Activated CD8-positive, alpha-beta memory T cell treated with anti-CD3 and anti-CD28 coated beads for 48 hours (primary cell): ENCODE results near the gene LRPAP1.

ENCODE experiments used
- DNase-seq, 3 experiments: peaks; one replicate each; pipeline ENCODE4 v3.0.0-alpha.2; 2020; ENCODE audit warnings: low read depth in 2 of 3, low spot score in 2 of 3

The LRPAP1 gene

DNA sequence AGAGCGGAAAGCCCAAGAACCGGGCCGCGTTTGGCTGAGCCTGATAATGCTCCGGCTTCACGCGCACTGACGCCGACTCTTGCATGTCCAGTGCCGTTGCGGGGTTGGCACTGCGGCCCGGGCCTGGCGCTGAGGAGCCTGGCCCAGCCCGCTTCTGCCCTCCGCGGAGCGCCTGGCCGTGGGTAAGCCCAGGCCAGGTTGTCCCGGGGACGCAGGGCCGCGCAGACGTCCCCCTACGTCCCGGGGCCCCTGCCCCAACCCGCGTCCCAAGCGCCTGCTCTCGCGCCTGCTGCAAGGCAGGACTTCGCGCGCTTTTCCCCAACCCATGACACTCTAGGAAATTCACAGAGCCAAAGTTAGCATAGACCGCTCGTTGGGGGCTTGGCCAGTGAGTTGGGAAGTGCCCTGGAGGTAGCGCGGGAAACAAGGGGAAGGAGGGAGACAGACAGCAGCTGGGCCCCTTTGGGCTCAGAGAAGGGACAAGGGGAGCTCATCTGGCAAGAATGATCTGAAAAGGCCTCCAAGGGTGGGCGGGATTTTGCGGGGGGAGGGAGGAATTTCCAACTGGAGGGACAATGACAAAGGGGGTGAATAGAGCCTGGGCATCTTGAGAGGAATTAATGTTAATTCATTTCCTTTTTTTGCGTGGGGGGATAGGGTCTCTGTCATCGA is 665 bp upstream of the LRPAP1 start:
- DNase-seq, result no peak

DNA sequence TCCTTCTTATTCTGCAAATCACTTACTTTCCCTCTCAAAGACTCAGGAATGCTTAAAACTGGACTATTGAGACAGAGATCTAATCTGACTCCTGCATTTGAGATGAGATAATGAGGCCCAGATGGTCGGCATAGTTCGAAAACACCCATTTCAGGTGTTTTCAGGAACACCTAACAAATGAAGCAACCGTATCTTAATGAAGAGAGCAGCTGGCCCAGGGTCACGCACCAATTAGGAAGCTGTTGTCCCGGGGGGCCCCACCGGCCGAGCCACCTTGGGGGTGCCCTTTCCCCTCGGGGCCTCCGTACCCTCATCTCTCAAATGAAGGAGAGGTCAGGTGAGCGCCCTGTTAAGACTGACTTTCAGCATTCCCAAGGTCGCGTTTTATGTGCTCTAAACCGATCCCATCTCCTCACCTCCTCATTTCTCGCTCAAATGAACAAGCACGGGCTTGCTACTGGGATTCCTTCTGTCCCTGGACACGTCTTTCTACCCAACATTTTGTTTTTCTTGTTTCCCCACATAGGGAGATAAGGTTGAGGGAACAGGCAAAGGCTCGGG is 824 bp downstream of the LRPAP1 start:
- no peak for DNase-seq

DNA sequence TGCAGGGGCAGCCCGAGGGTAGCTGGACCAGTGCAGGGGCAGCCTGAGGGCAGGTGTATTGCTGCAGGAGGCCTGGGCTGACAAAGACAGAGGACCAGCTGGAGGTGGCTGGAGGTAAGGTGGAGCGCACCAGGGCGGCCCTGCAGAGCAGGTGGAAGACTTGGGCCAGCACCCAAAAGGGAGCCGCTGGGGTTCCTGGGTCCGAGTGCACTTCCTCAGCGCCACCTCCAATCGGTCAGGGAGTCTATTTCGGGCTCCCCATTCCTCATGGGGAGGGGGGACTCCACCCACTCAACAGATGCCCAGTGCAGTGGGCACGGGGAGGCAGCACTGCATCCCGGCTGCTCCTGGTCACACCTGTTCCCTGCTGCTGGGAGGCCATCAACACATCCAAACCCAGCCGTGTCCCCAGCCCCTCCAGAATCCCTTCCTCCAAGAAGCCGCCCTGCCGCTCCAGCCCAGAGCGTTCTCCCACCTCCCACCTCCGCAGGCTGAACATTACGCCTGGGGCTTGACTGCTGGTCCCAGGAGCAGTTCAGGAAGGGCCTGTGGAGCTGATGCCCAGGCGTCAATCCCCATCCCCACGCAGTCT is 1.5 kb downstream of the LRPAP1 start:
- DNase-seq, result no peak

DNA sequence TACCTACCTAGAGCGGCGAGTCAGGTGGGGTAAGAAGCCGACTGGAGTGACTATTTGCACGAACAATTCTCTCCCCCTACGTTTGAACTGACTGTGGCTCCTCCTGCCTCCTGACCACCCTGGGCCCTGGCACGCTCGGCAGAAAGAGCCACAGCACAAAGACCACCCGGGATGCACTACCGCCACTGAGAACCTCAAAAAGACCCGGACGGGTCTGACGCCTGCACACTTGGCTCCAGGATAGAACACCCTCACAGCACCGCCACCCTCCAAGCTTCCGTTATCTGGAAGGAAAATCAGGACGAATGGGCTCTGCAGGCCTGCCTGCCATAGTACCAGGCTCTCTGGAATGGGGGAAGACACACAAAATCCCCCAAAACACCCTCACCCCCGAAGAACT is 2.2 kb downstream of the LRPAP1 start:
- no peak for DNase-seq

DNA sequence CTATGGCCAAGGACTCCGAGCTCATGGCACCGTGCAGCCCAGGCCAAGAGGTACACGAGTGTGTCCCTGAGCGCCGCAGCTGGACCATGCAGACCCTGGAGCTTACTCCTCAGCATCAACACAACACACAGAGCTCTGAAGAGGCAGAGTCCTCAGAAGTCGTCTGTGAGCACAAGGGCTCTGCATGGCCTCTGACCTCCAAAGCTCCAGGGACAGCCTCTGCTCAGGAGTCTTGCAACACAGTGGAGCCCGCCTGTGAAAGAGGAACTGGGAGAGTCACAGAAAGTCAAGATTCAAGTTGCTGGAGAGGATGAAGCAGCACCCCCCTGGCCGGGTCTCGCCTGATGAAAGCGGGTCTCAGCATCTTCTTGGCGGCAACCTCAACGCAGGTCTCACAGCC is 2.9 kb downstream of the LRPAP1 start:
- no peak for DNase-seq

DNA sequence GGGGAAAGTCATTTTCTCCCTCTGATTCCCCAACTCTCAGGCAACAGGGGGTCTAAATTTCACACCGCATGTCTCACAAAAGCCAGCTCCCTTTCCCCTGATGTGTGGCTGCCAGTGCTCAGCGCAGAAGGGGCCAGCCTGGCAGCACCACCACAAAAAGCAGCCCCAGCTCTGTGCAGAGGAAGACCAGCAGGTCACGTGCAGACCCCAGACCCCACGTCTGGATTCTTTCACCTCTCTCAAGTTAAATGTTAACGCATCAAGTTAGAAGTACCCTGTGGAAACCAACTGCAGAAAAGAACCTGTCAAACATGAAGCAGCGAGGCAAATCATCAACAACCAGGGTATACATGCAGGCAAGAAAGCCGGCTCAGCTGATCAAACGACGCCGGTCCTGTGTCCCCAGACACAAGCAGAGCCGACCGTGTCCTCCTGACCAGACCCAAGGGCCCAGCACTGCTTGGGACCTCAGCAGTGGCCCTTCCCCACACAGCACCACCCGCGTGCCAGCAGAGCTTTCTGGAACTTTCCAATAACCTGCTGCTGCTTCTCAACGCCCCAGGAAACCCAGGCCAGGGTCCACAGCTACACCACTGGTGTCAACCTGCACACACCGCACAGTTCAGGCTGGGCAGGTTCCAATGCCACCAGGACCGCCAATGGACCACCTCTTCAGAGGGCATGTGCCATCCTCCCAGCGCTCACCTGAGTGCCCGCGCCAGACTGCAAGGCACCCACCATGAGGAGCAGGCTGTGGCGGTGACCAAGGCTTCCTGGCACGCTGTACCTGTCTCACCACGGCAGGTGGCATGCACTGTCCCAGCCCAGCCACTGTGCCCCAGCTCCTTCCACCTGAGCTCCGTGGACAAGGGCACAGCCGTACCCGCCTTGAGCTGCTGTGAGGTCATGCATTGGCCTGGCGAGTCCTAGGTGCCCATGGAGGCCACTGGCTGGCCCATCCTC is 4.0 kb downstream of the LRPAP1 start:
- DNase-seq, result no peak

DNA sequence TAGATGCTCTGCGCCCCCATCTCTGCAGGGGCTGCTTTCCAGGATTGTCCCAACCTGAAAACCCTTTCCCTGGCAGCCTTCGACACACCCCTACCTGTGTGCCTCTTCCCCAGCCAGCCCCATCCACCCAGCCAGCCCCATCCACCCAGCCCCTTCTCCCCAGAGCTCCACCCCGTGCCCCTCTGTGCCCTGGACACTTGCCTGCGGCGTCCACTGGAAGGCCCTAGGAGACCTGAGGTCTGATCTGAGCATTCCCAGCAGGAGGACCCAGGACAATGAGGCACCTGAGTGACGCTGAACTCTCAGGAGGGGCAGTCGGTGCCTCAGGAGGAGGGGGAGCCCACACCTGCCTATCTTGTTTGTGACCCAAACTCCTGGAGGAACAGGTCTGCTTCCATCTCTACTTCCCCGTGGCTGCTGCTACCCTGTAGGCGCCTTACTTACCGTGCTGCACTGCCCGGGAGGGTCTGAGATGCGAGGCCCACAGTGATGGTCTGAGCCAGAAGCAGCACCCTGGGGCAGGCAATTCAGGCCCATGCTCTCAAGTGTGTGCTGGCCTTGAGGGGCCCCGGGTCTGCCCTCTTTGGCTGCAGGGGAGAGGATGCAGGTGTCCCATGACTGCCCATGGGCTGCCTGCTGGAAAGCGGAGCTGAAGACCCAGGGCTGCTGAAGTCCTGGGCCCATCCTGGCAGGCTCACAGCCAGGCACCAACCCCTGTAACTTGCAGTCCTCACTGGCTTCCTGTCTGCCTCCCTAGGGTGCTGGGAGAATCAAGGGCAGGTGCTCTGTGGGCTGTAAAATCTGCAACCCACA is 4.9 kb downstream of the LRPAP1 start:
- DNase-seq, result no peak

DNA sequence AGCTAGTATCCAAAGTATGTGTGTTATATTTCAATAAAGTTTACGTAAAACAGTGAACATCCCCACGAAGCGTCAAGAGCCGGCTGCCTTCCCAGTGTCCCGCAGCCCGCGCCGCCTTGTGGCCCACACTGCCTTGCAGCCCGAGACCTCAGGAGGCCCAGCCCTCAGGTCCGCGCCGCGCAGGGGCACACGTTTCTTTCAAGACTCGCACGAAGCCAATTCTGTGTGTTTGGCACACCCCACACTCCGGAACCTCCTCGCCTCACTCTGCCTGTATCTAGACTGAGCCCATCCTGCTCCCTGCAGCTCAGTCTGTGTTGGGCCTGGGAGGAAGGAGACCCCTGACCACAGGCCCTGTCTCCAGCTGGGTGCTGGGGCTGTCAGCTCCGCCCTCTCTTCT is 5.8 kb downstream of the LRPAP1 start:
- no peak for DNase-seq

DNA sequence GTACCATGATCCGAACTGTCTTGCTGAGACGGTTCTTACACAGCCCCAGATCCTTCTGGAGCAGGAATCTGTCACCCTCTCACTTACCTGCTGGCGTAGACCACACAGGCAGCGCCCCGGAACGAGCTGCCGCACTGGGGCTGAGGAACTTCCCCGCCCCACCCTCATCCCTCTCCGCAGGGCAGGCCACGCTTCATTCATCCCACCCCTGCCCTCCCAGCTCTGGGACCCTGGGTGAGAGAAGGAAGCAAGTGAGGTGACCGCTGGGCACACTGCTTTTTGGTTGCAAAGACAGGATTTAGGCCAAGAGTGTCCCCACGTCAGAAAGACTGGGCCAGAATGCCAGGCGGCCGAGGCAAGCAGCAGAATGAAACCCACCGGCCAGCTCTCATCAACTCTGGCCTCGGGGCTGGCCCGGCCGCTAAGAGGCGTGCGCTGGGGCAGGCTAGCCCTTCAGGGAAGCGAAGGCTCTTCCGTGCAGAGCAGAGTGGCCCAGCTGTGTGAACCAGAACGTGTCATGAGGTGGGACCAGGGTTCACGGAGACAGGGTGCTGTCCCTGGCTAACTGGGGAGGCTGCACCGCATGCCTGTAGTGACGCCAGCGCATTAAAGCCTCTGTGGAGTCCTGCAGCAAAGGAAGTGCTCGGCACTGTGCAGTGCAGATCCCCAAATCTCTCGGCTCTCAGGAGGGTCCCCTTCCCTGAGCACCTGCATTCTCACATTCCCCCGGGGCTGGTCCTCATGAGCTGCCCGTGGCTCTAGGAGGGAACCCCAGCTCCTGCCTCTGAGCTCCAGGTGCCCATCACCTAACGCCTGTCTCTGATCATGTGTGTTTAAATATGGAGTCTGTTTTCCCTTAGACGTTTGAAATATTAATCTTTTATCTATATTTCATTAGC is 6.4 kb downstream of the LRPAP1 start:
- no peak for DNase-seq

DNA sequence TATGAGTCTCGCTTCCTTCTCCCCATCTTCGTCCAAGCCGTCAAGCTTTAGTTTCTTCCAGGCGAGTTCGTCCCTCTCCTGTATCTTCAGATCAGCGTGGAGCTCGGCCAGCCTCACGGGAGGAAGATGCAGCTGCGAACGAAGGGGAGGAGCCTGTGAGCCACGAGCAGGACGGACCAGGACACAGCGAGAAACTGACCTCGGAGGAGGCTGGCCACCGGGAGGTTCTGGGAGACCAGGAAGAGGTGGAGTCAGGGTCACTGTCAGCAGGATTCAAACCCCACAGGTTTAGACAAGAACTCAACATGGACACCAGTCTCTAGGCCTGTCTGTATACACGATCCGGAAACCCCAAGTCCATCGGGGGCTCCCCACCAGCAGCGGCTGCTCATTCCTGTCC is 7.3 kb downstream of the LRPAP1 start:
- no peak for DNase-seq

DNA sequence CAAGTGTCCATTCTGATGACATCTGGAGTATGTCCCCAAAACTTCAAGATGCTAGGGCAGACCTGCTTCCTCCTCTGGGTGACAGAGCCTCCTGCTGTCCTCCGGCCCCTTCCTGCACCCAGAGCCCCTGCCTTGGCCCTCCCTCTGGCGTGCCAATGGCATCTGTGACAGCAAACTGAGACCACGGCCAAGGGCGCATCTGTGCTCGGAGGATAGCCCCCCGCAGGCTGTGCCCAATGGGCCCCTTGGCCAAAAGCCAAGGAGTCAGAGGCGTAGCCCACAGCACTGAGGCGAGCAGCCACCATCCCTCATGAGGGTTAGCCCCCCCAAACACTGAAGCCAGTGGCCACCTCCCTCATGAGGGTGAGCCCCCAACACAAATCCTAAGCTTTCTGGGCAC is 7.9 kb downstream of the LRPAP1 start:
- DNase-seq, result no peak

DNA sequence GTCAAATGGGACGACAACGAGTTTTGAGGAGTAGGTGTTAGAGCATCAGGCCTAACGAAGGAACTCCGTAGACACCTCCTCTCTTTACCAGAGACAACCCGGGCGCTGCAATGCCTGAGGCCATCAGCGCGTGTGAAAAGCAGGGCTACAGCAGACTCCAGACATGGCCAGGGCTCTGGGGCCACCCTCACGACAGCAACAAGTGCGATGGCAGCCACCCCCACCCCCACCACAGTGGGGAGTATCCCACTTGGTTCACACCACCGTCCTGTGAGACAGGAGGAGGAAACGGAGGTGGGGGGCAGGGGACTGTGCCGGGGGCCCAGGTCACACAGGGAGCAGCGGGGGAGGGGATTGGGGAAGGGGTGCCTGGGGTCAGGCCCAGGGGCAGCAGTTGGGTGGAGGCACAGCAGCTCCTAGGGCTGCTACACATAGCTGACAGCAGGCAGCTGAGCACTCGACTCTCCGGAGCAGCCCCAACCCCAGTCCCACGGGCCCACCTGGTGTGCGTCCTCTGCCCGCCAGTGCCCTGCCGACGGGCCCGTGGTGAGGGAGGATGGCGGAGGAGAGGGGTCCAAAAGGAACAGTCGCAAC is 8.5 kb downstream of the LRPAP1 start:
- no peak for DNase-seq

DNA sequence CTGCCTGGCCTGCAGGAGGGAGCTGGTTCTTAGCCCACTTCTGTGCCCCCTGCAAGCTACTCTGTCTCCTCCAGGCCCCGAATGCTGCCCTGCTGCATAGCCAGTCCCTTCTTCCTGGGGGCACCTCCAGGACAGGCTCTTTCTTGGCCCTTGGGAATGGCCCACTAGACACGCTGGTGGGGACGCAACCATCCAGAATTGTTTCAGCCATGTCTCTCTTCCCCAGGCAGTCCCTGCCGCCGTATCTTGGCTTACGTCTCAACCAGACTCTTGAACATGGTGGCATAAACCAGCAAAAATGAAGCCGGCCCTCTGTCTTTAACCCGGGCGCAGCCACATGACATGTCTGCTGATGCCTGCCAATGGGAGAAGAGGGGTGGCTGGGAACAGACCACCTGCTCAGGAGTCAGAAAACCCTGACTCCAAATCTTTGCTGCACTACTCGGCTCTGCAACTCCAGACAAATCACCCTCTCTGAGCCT is 9.0 kb downstream of the LRPAP1 start:
- no peak for DNase-seq

DNA sequence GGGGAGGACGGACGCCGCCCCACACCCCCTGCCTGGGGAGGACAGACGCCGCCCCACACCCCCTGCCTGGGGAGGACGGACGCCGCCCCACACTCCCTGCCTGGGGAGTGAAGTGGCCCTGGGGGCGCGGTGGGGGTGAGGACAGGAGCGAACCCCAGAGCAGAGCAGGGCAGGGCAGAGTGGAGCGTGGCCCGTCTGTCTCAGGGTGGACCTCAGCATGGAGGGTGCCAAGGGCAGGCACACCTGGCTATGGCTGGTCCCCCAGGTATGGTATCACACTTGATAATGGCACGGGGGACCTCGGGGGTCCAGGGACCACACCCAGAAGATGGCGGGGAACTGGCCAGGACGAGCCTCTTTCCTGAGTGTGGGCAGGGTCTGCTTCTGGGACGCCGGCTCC is 9.6 kb downstream of the LRPAP1 start:
- DNase-seq, result no peak

DNA sequence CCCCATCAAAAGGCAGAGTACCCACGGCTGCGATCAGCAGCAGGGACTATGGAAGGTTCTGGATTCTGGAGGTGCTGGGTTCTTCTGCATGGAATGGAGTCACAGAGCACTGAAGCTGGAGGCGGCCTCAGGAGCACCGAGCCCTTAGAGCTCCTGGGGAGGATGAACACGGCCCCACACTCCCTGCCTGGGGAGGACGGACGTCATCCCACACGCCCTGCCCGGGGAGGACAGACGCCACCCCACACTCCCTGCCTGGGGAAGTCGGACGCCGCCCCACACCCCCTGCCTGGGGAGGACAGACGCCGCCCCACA is 9.9 kb downstream of the LRPAP1 start:
- no peak for DNase-seq

DNA sequence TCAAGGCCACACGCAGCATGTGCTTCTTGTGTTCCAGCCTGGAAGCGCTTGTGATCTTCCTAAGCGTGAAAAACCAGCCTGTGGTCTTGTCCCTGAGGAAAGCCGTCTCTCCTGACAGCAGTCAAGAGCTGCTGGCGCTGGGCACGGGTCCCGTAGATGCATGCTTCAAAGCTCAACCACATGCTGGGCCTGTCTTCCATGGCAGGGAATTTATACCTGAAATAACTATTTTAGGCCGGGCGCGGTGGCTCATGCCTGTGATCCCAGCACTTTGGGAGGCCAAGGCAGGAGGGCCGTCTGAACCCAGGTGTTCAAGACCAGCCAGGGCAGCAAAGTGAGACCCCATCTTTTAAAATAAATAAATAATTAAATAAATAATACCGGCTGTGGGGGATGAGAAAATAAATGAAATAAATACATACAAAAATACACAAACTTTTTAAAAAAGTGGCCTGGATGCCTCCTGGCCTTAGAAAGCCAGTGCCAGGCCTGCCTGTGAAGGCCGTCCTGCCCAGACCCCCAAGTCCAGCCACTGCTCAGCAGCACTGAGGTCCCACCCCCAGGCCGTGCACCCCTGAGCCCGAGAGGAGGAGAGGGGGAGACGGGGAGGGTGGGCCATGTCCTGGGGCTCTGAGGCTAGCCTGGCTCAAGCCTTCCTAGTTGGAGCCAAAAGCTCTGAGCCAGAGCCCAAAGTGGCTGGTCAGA is 10.4 kb downstream of the LRPAP1 start:
- DNase-seq, result no peak

DNA sequence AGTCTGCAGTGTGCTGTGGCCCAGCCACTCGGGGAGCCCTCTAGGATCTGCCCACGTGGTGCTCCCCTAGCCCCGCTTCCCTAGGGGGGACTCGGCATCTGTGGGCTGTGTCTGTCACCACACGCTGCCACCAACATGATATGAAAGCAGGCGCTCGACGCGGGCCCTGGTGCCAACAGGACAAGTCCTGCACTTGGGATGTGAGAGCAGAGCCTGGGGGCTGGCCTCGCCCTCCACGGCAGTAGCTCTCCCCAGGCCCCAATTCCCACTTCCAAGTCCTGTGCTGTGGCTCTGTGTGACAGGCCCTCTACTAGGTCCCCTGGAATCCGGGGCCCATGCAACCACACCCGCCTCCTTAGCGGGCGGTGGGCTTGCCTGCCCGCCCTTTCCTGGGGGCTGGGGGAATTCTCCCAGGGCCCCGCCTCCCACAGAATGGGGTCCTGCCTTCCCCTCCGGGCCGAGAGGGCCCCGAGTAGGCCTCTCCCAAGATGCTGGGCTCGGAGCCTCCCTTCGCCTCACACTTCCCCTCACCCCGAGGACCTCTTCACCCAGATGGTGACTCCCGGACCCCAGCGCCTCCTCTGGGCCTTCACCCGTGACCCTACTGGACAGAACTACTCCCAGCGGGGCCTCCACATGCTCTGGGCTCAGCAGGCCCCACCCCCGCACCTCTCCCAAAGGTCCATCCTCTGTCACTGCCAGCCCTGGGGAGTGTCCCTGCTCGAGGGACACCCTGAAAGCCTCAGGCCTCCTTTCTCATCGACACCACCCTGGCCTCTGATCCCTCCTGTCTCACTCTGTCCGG is 11.2 kb downstream of the LRPAP1 start:
- no peak for DNase-seq

DNA sequence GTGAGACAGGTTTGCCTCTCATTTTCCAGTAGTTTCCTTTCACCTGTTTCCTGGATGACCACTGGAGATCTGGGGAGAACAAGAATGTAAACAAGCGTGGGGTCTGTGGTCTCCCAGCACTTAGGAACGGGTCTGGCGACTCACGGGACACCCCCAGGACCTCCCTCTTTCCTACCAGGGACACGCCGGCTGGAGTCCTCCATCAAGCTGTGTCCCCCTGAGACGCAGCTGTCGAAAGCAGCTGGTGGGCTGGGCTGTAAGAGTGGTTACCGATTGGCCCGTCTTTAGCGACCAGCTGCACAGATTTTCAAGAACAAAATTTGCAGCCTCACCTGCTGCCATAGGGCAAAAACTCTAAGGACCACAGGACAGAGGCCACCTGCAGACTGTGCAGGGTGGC is 11.9 kb downstream of the LRPAP1 start:
- no peak for DNase-seq
